Mucosa of descending colon (tissue), 3 donors: ENCODE measurements around the gene HEXIM2. TPM values are rescaled to one million over a fixed set of nuclear protein-coding genes. Genes with fewer than 3 reads are reported as not detected.

Experiments used
- ATAC-seq: fragments of 200-7000 bp; cut with Tn5 transposase; one replicate; pipeline ENCODE4 v1.9.1; 2020; ENCODE audit warnings: mild to moderate bottlenecking, moderate library complexity
- DNase-seq, 3 donors: peaks; one replicate each; pipeline ENCODE4 v3.0.0-alpha.2; 2020
- H3K36me3 ChIP-seq: fragments of 200-600 bp; one replicate; pipeline ENCODE4 v1.8.0; 2021; ENCODE audit warnings: low read depth, mild to moderate bottlenecking
- H3K4me1 ChIP-seq: fragments of 200-600 bp; one replicate; pipeline ENCODE4 v1.8.0; 2021; ENCODE audit warnings: low read depth, mild to moderate bottlenecking
- H3K4me3 ChIP-seq: fragments of 200-600 bp; one replicate; pipeline ENCODE4 v1.8.0; 2021; ENCODE audit warnings: mild to moderate bottlenecking
- H3K9me3 ChIP-seq: fragments of 200-600 bp; one replicate; pipeline ENCODE4 v1.8.0; 2021; ENCODE audit warnings: mild to moderate bottlenecking
- CTCF ChIP-seq: fragments of 200-600 bp; IDR thresholded peaks from one replicate; pipeline ENCODE4 v1.8.0; 2022; ENCODE audit warnings: antibody characterized with exemption, mild to moderate bottlenecking
- intact Hi-C, 2 donors: fragments of 100-400 bp; cut with DNase I in 1 of 2; cut with micrococcal nuclease in 1 of 2; formaldehyde crosslinking; loops; one replicate each; pipeline versions ENCODE4 v1.11.0 to v1.11.1; 2022; cut with DNase I, micrococcal nuclease
- total RNA-seq, 3 donors: library from RNA; stranded (reverse); fragmentation: NEBNext Ultra II Directional in 2 of 3; extraction: Animal tissue kit (Norgen Biotek cat#: 25700) in 2 of 3; gene quantifications; one replicate each; pipeline versions ENCODE4 v1.2.1 to v1.2.4, GENCODE V29; 2021 to 2023
- donor health status: DM: no; HTN: no; CAD: no; lungs with moderate emphysema.
- donor health status: DM: no; HTN: no; CAD: no.
- donor health status: DM: no; HTN: yes; CAD: no.

Gene HEXIM2
- total RNA-seq, 3 donors from 2014 or later = 3.9 to 9.6 (median 4.5) TPM

- Histone ChIP-seq H3K4me1 (peaks cover 22% of the 10 kb centered on the region), H3K36me3 (no peaks in the 10 kb centered on the region), H3K9me3 (no peaks in the 10 kb centered on the region), H3K4me3 (no peak overlapping the region)
- no peak for TF ChIP-seq CTCF
- DNase-seq = peak; percentile 73 to 87 (median 79)
- ATAC-seq = no peak
- intact Hi-C loops = no loop called here
Observed at GRCh38 chr17:45143767-45144198, 17.9 kb upstream of the HEXIM2 start.

DNA sequence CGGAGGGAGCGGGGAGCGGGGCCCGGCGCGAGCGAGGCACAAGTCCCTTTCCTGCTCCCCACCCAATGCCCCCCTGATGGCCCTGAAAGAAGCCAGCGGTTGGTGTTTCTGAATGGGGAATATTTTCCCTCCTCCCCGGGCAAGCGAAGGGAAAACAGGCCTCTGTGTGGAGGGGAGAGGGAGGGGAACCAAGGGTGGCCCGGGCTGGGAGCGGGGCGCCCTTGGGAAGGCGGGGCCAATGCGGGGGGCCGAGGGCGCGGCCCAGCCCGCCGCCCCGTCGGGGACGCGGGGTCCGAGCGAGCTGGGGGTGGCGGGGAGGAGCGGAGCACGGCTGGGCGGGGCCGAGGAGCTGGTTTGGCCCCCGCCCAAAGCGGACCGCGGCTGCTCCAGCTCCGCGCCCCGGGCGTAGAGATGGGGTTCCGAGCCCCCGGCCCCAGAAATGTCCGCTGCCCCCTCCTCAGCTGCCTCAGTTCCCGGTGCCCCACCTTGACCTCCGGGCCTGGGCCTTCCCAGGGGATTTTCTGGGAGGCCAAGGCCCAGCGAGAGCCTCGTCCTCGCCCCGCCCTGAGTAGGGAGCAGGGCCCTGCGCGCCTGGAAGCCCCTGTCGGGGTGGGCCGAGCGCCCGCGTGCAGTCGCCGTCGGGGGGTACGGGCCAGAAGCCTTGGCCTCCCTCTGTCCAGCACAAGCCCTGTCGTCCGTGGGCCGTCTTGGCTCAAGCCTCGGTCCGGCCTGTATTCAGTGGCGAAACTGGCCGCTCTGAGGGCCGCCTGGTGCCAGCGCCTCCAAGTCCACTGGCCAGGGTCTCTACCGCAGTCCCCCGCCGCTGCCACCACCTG, 17.3 kb upstream of the HEXIM2 start:
- ATAC-seq (no peak), DNase-seq (peak; percentile 64 to 74 (median 73))
- intact Hi-C loops = no loop called here
- H3K4me1 ChIP-seq = peaks cover 22% of the 10 kb centered on the region
- no peaks in the 10 kb centered on the region for H3K36me3 ChIP-seq
- TF ChIP-seq CTCF = no peak
- H3K9me3 ChIP-seq = no peaks in the 10 kb centered on the region
- H3K4me3 ChIP-seq = no peak overlapping the region

- ATAC-seq (no peak), DNase-seq (no peak)
- Histone ChIP-seq H3K36me3 (no peaks in the 10 kb centered on the region), H3K9me3 (no peaks in the 10 kb centered on the region), H3K4me3 (no peak overlapping the region), H3K4me1 (peaks cover 22% of the 10 kb centered on the region)
- intact Hi-C loops = no loop called here
- TF ChIP-seq CTCF = no peak
Observed at GRCh38 chr17:45145035-45145389, 16.7 kb upstream of the HEXIM2 start.

DNA sequence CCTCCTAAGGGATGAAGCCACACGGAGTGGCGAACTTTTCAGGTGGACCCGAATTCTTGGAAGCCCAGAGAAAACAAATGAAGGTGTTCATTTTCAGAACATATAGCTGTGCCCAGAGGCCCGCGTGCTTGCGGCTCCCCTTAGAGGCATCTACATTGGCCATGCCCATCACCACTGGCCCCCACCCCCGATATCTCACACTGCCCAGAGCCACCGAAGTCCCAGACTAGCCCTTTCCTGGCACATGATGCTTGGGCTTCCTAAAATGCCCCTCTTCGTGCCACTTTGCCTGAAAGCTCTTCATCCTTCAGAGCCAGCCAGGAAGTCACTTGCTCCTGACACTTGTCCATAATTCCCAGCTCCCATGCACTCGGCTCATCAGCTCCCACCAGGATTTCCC, 15.5 kb upstream of the HEXIM2 start:
- Histone ChIP-seq H3K4me1 (peaks cover 29% of the 10 kb centered on the region), H3K9me3 (no peaks in the 10 kb centered on the region), H3K4me3 (no peak overlapping the region), H3K36me3 (no peaks in the 10 kb centered on the region)
- DNase-seq = peak in 2 of 3 donors; percentile 52 to 66
- no peak for TF ChIP-seq CTCF
- ATAC-seq = no peak
- intact Hi-C loops = no loop called here

- H3K9me3 ChIP-seq = no peaks in the 10 kb centered on the region
- no peak for TF ChIP-seq CTCF
- H3K4me1 ChIP-seq = peaks cover 32% of the 10 kb centered on the region
- no peak overlapping the region for H3K4me3 ChIP-seq
- no peaks in the 10 kb centered on the region for H3K36me3 ChIP-seq
- no peak for ATAC-seq
- intact Hi-C loops = no loop called here
- DNase-seq = no peak
Observed at GRCh38 chr17:45146592-45146889, 15.1 kb upstream of the HEXIM2 start.
